Measurements from ENCODE around the gene TXNRD1. TPM values are rescaled to one million over a fixed set of nuclear protein-coding genes. Genes with fewer than 3 reads are reported as not detected.
"Not testable (repeated sequence)": the region's sequence is repeated elsewhere in the genome, so short reads cannot be mapped to it uniquely, and the experiment has no call there.

Gene TXNRD1
- total RNA-seq, 3 donors from 2014 or later = 76.0 to 117 (median 77.5) TPM

DNA sequence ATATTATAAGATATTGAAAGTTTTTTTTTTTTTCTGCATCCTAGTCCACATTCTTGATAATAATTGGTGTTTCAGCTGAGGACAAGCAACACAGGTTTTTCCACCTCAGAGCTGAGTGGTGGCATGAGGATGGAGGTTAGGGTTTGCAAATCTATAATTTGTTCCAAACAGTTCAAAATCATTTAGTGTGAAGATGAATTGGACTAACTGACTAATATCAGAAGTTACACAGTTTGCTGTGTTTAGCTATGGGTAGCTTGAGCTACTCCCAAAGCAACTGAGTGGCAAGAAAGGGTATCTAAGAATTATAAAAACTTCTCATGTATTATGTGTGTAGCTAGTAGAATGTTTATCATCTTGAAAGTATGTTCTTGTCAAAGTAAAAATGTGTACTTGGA, 105.0 kb downstream of the TXNRD1 start:
- TF ChIP-seq, protein P1, sequence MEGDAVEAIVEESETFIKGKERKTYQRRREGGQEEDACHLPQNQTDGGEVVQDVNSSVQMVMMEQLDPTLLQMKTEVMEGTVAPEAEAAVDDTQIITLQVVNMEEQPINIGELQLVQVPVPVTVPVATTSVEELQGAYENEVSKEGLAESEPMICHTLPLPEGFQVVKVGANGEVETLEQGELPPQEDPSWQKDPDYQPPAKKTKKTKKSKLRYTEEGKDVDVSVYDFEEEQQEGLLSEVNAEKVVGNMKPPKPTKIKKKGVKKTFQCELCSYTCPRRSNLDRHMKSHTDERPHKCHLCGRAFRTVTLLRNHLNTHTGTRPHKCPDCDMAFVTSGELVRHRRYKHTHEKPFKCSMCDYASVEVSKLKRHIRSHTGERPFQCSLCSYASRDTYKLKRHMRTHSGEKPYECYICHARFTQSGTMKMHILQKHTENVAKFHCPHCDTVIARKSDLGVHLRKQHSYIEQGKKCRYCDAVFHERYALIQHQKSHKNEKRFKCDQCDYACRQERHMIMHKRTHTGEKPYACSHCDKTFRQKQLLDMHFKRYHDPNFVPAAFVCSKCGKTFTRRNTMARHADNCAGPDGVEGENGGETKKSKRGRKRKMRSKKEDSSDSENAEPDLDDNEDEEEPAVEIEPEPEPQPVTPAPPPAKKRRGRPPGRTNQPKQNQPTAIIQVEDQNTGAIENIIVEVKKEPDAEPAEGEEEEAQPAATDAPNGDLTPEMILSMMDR (IDR thresholded peaks at IDR 0.05) = no peak
- Histone ChIP-seq H3K4me1 (ENCODE audit: low read depth) (no peaks in the 10 kb centered on the region), H3K36me3 (ENCODE audit: low read depth) (no peaks in the 10 kb centered on the region), H3K9me3 (no peaks in the 10 kb centered on the region), H3K4me3 (no peak overlapping the region)
- ATAC-seq = no peak
- no peak for DNase-seq
- intact Hi-C loops (cut with DNase I, micrococcal nuclease) = no loop called here

DNA sequence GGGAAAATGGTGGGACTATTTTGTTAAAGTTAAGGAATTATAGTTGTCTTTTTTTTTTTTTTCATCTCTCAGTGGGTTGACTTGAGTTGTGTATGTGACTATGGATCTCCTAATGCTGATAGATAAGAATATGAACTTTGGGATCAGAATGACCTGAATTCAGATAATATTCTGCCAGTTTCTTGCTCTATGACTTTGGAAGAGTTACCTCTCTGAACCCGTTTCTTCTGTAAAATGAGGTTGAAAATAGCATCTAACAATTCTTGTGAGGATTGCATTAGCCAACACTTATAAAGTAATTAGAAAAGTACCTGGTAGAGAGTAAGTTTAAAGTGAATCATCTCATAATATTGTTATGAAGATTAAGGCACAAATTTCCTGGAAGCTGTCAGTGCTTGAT, 106.4 kb downstream of the TXNRD1 start:
- intact Hi-C loops (cut with DNase I, micrococcal nuclease) = no loop called here
- TF ChIP-seq, protein P1 (IDR thresholded peaks at IDR 0.05) = no peak
- H3K36me3 ChIP-seq (ENCODE audit: low read depth) = no peaks in the 10 kb centered on the region
- ATAC-seq = no peak
- H3K4me1 ChIP-seq (ENCODE audit: low read depth) = no peaks in the 10 kb centered on the region
- DNase-seq = no peak
- no peaks in the 10 kb centered on the region for H3K9me3 ChIP-seq
- H3K4me3 ChIP-seq = no peak overlapping the region

DNA sequence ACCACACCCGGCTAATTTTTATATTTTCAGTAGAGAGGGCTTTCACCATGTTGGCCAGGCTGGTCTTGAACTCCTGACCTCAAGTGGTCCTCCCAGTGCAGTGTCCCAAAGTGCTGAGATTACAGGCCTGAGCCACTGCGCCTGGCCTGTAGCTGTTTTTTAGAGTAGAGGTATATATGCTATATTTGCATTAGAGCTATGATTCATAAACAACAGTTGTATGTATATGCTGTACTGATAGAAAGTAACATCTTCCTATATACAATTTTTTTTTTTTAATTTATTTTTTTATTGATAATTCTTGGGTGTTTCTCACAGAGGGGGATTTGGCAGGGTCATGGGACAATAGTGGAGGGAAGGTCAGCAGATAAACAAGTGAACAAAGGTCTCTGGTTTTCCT, 107.0 kb downstream of the TXNRD1 start:
- H3K4me1 ChIP-seq (ENCODE audit: low read depth); DNase-seq; H3K36me3 ChIP-seq (ENCODE audit: low read depth); H3K9me3 ChIP-seq; ATAC-seq; intact Hi-C loops (cut with DNase I, micrococcal nuclease); H3K4me3 ChIP-seq: not testable (repeated sequence)

DNA sequence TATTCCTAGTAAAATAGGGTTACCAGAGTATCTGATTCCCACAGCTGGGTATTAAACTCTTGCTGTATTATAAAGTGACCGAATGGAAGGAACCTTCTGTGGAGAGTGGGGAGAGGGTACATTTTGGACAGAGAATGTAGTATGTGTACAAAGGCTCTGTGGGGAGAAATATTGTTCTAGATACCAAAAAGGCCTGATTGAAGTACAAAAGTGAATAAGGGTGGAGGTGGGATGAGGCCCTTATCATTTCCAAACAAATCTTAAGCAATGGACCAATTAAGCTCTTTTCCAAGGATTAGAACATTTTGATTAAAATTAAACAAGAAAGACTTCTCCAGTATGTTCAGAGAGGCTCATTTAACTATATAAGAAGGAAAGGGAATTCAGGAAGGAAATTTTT, 108.3 kb downstream of the TXNRD1 start:
- ATAC-seq (no peak), DNase-seq (no peak)
- Histone ChIP-seq H3K9me3 (no peaks in the 10 kb centered on the region), H3K36me3 (ENCODE audit: low read depth) (peaks cover 10% of the 10 kb centered on the region), H3K4me1 (ENCODE audit: low read depth) (no peaks in the 10 kb centered on the region), H3K4me3 (no peak overlapping the region)
- intact Hi-C loops (cut with DNase I, micrococcal nuclease) = no loop called here
- TF ChIP-seq, protein P1 (IDR thresholded peaks at IDR 0.05) = no peak

DNA sequence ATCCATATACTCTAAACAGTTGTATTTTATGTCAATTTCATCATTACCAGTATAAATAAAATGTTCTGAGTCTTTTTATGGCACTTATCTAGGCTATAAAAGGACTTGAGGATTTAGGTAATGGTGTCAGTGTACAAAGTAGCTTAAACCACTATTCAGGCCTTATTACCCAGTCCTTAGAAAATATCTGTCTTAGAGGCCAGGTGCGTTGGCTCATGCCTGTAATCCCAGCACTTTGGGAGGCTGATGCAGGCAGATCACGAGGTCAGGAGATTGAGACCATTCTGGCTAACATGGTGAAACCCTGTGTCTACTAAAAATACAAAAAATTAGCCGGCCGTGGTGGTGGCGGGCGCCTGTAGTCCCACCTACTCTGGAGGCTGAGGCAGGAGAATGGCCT, 112.7 kb downstream of the TXNRD1 start:
- H3K9me3 ChIP-seq; DNase-seq; H3K4me1 ChIP-seq (ENCODE audit: low read depth); intact Hi-C loops (cut with DNase I, micrococcal nuclease); H3K4me3 ChIP-seq; H3K36me3 ChIP-seq (ENCODE audit: low read depth); ATAC-seq: not testable (repeated sequence)

DNA sequence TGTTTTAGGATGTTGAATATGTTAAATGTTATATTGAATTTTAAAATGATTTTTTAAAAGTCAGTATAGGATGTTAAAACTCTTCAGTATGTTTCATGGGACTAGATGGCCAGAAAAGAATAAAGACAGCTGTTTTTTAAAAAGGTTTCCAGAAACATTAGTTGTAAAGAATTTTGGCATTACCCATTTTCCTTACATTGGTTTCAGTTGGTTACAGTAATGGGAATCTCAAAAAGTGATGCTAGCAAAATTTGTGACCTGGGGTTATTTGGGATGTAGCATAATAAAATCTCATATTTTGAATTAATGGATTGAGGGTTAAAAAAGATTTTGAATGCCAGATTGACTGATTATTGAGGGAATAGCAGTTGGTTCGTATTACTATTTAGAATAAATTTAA, 113.2 kb downstream of the TXNRD1 start:
- no peak for ATAC-seq
- intact Hi-C loops (cut with DNase I, micrococcal nuclease) = no loop called here
- Histone ChIP-seq H3K4me3 (no peak overlapping the region), H3K9me3 (no peaks in the 10 kb centered on the region), H3K36me3 (ENCODE audit: low read depth) (peaks cover 10% of the 10 kb centered on the region), H3K4me1 (ENCODE audit: low read depth) (no peaks in the 10 kb centered on the region)
- no peak for DNase-seq
- TF ChIP-seq, protein P1 (IDR thresholded peaks at IDR 0.05) = no peak

All from mucosa of descending colon (tissue), 3 donors.